GM18507 (cell line): ENCODE results near the gene FLII.
A peak's percentile ranks its signal among the peaks of the same experiment; 100 is the strongest.
"Not testable (repeated sequence)": the region's sequence is repeated elsewhere in the genome, so short reads cannot be mapped to it uniquely, and the experiment has no call there.

Source experiments
- DNase-seq: peaks from one replicate; pipeline ENCODE4 v3.0.0; 2011; ENCODE audit warnings: low read depth; ENCODE audit not compliant: insufficient read length; ENCODE audit errors: extremely low spot score
- FAIRE-seq: peaks from 2 replicates; lab custom pipeline; 2011; peaks lifted over from hg19 to GRCh38; lab: Jason Lieb, UNC

FLII gene

GRCh38 chr17:18225642-18226283 lies 32.8 kb downstream of the FLII start:
- FAIRE-seq (no peak), DNase-seq (no peak)

DNA sequence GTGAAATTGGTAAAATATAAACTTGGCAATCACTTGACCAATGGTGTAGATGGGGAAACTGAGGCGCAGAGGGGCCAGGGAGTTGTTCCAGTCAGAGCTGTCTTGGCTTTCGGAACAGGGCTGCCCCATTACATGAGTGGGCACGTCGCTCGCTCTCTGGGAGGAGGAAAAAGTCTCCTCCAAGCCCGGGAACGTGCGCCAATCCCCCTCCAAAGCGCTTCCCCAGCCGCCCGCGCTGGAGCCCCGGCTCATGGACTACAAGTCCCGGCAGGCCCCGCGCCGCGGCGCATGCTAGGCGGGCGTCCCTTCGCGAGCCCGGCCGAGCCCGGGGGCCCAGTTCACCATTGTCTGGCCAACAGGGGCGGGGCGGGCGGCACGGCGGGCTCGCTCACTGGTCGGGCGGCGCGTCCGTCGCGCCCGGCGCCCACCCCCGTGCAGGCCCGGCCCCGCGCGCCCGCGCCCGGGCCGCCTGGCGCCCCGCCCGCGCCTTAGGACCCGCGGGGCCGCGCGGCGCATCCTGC lies 33.4 kb downstream of the FLII start, which contains the start of gene LLGL1:
Gene LLGL1, plus strand, starts transcription at position 515 of the 521 bp plus-strand sequence. CDS start 48 bp downstream, outside the sequence.
- DNase-seq (peak; percentile 99), FAIRE-seq (peak; percentile 81)

GRCh38 chr17:18224387-18225120 lies 34.0 kb downstream of the FLII start:
- DNase-seq (no peak), FAIRE-seq (no peak)

- no peak for DNase-seq
- FAIRE-seq, result no peak
Measured at GRCh38 chr17:18224053-18224386, 34.5 kb downstream of the FLII start.

DNA sequence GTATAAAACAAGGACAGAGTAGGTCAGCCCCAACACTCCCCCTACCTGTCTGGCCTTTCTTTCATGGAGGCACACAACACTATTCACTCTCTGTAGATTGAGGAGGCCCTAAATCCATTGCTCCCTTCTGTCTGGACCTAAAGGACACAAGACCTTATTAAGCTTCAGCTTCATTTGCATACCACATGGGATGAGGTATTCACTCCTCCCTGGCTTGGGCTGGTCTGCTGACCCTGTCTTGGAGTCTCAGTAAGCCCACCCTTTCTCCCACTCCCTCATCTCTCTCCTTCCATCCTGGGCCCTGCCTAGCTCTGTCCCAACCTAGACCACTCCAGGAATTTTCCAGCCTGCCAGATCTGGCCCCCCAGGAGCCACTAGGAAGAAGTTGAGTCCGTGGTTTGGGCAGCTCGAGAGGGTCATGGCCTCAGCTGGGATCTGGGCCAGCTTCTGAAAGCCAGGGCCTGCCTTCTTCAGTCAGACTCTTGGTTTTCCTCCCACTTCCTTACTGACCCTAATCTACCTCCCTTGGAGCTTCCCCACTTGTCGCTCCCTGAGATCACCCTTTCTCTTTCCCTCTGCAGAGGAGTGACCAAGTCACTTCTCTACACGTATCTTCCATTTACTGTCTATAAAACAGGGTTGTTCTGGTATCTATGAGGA lies 39.7 kb downstream of the FLII start:
- no peak for FAIRE-seq
- no peak for DNase-seq

- DNase-seq, result peak; percentile 75
- FAIRE-seq, result peak; percentile 86
Measured at GRCh38 chr17:18217412-18218015, 41.0 kb downstream of the FLII start.

GRCh38 chr17:18216906-18217305 lies 41.6 kb downstream of the FLII start:
- FAIRE-seq, DNase-seq: not testable (repeated sequence)

DNA sequence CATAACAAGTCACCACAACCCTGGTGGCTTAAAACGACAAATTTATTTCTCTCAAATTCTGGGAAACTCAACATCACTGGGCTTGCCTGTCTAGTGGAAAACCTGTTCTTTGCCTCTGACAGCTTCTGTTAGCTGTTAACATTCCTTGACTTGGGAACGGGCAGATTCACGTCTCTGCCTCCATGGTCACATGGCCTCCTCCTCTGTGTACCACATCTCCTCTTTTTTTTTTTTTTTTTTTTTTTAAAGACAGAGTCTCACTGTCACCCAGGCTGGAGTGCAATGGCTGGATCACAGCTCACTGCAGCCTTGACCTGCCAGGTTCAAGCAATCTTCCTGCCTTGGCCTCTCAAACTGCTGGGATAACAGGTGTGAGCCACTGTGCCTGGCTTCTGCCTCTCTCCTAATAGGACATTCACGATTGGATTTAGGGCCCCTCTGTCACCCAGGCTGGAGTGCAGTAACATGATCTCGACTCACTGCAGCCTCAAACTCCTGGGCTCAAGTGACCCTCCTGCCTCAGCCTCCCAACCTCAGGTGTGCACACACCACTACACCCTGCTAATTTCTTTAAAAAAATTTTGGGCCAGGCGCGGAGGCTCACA lies 44.8 kb downstream of the FLII start:
- FAIRE-seq (no peak), DNase-seq (no peak)

DNA sequence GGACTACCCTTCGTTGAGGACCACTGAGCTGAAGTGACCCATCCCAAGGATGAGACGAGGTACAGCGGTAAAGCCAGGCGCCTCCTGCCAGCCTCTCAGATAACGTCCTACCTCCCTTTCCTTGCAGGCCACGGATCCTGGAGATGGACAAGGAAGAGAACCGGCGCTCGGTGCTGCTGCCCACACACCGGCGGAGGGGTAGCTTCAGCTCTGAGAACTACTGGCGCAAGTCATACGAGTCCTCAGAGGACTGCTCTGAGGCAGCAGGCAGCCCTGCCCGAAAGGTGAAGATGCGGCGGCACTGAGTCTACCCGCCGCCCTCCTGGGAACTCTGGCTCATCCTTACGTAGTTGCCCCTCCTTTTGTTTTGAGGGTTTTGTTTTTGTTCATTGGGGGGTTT lies 50.4 kb downstream of the FLII start:
- no peak for FAIRE-seq
- no peak for DNase-seq

GRCh38 chr17:18206962-18207361 lies 51.6 kb downstream of the FLII start:
- no peak for FAIRE-seq
- DNase-seq, result no peak

GRCh38 chr17:18205861-18206260 lies 52.7 kb downstream of the FLII start:
- FAIRE-seq (no peak), DNase-seq (no peak)

- DNase-seq (no peak), FAIRE-seq (no peak)
Measured at GRCh38 chr17:18203308-18203707, 55.2 kb downstream of the FLII start.

DNA sequence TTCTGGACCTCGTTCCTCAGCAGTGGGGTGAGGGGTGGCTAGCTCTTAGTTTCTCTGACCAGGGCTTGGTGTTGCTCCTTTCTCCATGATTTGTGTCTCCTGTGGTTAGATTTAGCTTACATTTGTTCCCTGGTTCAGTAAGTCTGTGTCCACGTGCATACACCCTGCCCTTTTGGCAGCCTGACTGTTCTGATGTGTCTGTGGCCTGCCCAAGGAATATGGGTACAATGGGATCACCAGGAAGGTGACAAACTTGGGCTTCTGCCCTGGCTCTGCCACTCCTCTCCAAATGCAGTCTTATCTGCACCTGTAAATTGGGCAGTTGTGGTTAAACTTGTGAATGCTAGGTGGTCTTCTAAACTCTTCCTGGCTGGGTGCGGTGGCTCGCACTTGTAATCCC lies 57.4 kb downstream of the FLII start:
- FAIRE-seq (no peak), DNase-seq (no peak)

GRCh38 chr17:18198530-18198929 lies 60.0 kb downstream of the FLII start:
- FAIRE-seq (no peak), DNase-seq (no peak)

DNA sequence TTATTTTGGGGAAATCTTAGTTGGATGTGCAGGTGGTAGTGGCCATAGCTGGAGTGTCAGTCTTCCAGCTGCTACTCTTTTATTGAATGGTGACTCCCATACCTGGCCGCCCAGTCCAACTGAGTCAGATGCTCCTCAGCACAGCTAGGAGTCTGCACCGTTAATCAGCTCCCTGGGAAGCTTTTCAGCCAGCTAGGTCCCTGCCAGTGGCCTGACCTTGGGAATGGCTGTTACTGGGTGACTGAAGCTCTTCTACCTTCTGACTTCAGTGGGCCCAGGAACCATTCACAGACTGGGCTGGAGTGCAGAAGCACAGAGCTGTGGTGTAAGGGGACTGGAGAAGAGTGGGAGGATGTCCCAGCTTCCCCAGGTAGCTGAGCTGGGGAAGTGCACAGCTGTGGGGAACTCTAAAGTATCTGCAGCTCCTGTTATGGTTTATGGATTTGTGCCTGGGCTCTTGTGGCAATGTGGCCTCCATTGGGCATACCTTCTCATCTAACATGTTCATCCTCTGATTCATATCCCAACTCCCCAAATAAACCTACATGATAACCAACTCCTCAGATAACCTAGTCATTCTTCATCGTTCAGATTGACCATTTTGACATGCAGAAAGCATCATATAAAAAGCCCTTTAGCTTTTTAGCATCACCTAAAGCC lies 60.9 kb downstream of the FLII start:
- FAIRE-seq (no peak), DNase-seq (no peak)

DNA sequence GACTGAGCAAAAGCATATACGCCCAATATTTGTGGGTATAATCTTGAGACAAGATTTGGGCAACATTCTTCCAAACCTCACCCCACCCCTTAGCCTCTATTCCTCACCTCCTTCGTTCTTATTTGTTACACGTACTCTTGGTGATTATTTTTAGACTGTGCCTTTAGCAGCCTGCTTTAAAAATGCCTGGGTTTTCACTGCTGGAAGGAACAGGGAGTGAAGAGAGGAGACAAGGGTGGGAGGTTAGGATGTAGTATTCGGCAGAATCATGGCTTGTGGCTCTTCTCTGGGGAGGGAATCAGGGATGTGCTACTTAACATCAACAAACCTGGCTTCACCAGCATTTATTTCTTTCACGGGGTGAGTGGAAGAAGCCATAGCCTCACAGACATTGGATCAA lies 63.3 kb downstream of the FLII start:
- DNase-seq, result no peak
- no peak for FAIRE-seq
